Fibroblast of gingiva (primary cell): ENCODE measurements around the gene EIF2B2.

Experiments
- DNase-seq: peaks from one replicate; pipeline ENCODE4 v3.0.0-alpha.2; 2011; ENCODE audit warnings: low read depth

Gene EIF2B2

GRCh38 chr14:74974364-74975058 lies 28.2 kb upstream of the EIF2B2 start:
- no peak for DNase-seq

- no peak for DNase-seq
Observed at GRCh38 chr14:74975059-74975810, 27.5 kb upstream of the EIF2B2 start.

GRCh38 chr14:74976264-74977113 lies 26.2 kb upstream of the EIF2B2 start:
- DNase-seq = no peak

- no peak for DNase-seq
Observed at GRCh38 chr14:74977164-74977900, 25.4 kb upstream of the EIF2B2 start.

DNA sequence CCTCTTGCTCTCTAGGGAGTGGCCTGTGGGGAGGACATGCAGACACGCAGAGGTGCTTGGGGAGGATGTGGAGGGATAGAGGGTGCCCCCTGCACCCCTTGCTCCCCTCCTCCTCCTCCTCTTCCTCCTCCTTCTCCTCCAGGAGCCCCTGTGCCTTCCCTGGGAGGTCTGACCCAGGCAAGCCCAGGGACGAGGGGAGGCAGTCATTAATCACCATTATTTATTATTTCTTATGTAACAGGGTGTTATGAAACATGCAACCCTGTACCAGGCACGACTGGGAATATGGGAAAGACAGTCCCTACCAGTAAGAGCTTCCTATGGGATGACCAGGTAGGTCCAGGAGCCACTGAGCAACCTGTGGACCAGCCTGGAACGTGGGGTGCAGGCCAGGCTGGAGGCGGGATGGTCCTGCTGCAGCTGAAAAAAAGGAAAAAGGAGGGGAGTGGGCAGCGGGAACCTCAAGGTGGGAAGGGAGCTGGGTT lies 24.8 kb upstream of the EIF2B2 start:
- DNase-seq = no peak

DNA sequence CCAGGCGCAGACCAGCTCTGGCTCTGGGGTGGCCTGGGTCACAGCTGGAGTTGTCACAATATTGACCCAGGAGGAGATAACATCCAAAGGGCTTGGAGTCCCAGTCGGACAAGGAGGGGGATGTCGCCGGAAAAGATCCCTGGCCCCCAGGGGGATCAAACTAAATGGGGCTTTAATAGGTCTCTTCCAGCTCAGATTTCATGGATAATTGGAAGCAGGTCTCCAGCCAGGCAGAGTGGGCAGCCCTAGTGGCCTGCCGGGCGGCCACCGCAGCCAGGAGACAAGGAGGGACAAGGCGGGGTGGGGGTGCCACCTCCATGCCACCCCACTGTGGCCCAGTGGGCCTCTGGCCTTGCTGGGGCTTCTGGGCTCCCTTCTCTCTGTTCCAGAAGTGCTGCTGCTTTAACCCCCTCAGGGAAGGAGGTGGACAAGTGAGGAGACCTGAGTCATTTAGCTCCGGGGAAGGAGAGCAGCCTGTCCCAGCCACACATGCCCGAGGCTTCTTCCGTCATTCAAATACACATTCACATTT lies 24.2 kb upstream of the EIF2B2 start:
- DNase-seq = no peak

DNA sequence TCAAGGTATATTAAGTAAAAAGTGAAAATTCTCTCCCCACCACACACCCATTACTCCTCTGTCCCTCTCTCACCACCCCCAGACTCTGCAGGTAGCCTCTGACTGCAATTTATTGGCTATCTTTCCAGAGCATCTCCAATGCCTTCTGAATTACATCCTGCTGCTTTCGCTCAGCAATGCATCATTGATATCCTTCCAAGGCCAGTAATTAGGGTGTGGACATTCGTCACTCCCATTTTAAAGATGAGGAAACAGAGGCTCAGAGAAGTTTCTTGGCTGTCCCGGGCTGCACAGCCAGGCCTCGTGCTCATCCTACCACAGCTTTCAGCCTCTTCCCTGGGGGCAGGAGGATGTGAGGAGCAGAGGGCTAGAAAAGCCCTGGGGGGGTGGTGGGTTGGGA lies 23.7 kb upstream of the EIF2B2 start:
- peak; percentile 15 for DNase-seq

GRCh38 chr14:74979442-74980397 lies 23.0 kb upstream of the EIF2B2 start:
- peak; percentile 97 for DNase-seq

- peak; percentile 17 for DNase-seq
Observed at GRCh38 chr14:74980398-74980730, 22.4 kb upstream of the EIF2B2 start.

- DNase-seq = peak; percentile 85
Observed at GRCh38 chr14:74980731-74981461, 21.8 kb upstream of the EIF2B2 start.

GRCh38 chr14:74981462-74981782 lies 21.3 kb upstream of the EIF2B2 start:
- DNase-seq = no peak

- DNase-seq = no peak
Observed at GRCh38 chr14:74981833-74982232, 20.9 kb upstream of the EIF2B2 start.

GRCh38 chr14:74982661-74983060 lies 20.1 kb upstream of the EIF2B2 start:
- DNase-seq = no peak

- no peak for DNase-seq
Observed at GRCh38 chr14:74983343-74983742, 19.4 kb upstream of the EIF2B2 start.

DNA sequence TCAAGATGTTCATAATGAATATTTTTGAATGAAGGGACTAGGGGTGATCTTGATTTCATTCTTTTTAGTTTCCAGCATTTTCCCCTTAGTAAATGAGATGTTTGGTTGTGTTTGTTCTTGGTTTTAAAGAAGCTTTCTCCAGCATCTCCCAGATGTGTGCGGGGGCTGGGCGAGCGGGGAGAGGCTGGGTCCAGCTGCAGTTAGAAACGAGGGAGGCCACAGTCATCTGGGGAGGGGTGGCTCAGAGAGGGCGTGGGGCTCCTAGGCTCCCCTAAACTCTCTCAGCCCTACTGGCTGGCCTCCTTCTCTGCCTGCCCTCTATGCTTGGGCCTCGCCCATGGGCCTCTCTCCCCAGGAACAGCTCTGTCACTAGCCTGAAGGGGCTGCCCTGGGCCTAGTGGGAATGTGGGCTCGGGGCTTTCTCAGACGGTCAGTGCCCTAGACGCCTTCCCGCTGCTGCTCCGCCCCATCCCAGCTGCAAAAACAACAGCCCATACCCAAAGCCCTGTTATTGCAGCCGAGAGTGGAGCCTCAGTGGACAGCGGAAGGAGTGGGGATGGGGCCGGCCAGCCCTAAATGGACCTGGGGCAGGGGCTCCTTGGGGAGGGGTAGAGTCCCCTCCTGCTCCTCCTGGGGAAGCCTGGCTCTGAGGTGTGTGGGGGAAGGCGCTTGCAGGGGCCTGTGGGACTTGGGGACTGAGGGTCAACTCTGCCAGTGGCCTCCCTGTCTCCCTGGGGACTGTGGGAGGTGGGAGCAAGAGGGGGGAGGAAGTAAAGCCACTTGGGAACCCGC lies 18.3 kb upstream of the EIF2B2 start:
- DNase-seq = no peak

DNA sequence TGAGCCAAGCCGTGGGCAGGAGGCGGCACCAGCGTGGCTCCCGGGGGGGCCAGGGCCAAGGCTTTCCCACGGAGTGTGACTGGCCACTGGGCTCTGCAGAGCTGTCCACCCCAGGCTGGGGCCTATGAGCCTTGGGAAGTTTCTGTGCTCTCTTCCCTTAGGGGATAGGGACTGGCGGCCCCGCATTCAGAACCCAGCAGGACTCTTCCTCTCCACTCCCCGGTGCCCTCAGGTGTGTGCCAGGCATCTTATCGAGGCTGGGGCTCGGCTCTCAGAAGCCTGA lies 17.8 kb upstream of the EIF2B2 start:
- no peak for DNase-seq

DNA sequence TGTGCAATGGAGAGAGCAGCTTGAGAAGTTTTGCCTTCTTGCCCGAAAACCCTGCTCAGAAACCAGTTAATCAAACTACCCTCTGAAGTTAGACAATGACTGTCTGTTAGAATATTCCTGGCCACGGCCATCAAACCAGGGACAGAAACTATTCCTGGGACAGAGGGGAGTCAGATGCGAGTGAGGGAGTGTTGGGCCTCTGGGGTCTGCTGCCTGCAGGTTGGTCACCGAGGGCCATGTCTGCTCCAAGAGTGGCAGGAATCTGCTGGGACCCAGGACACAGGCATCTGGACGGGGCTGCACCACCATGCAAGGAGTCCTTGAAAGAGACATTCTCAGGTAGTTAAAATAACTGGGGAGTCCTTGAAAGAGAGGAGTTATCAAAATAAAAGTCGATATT lies 16.9 kb upstream of the EIF2B2 start:
- no peak for DNase-seq

DNA sequence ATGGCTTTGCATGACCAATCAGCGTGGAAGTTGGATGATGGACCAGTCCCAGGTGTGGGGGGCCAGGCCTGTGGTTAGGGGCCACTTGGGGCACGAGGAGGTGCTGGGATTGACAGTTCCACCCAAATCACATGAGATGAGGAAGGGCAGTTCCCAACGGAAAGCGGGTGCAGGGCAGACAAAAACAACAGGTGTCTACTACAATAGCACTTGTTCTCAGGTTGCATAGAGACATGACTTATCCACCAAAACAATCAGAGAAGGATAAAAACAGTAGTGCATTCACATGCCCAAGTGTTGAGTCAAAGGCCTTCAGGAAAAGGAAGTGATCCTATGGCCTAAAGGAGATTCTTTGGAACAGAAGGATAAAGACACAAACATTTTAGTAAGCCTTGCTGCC lies 14.6 kb upstream of the EIF2B2 start:
- peak; percentile 14 for DNase-seq

- no peak for DNase-seq
Observed at GRCh38 chr14:74988993-74989392, 13.7 kb upstream of the EIF2B2 start.
